HepG2 (cell line): ENCODE results near the gene SLC27A1. TPM values are rescaled to one million over a fixed set of nuclear protein-coding genes. Genes with fewer than 3 reads are reported as not detected.

Experiments
- ATAC-seq: fragments of 200-7000 bp; cut with Tn5 transposase; 3 replicates; pipeline ENCODE4 v1.9.1; 2020; ENCODE audit warnings: mild to moderate bottlenecking, moderate library complexity
- BruUV-seq: library from RNA; stranded (reverse); fragments of 400-500 nt; replicated peaks from 2 replicates; lab custom pipeline; 2021; lab: Mats Ljungman, UMichigan
- CTCF ChIA-PET: fragments of 300-600 bp; formaldehyde crosslinking; extraction: SDS; loops from one replicate; lab custom pipeline; 2021; ENCODE audit warnings: low total read pairs, inconsistent platforms, low intra/inter-chr PET ratio; lab: Yijun Ruan, JAX
- POLR2A ChIA-PET: fragments of 350-600 bp; sonication (Branson Sonifier 250); formaldehyde crosslinking; loops from one replicate; lab custom pipeline; 2020; ENCODE audit warnings: antibody characterized with exemption, inconsistent platforms; lab: Yijun Ruan, JAX
- DNase-seq: peaks from one replicate; pipeline ENCODE4 v3.0.0-alpha.2; 2015; ENCODE audit warnings: low spot score
- FAIRE-seq: peaks from 3 replicates; lab custom pipeline; 2011; peaks lifted over from hg19 to GRCh38; lab: Jason Lieb, UNC
- H2AFZ ChIP-seq: one replicate; pipeline ENCODE4 v1.6.1; 2011; ENCODE audit warnings: low read length, inconsistent platforms
- H3K27ac ChIP-seq: fragments of 300-600 bp; 3 replicates; pipeline ENCODE4 v1.8.0; 2011; ENCODE audit warnings: mixed run types, mild to moderate bottlenecking, mixed read lengths, low read length, inconsistent platforms; ENCODE audit not compliant: insufficient read depth; ENCODE audit errors: extremely low read length
- H3K27me3 ChIP-seq, 2 experiments: fragments of 200-600 bp in 1 of 2; 2 replicates in 1 of 2; 3 replicates in 1 of 2; pipeline versions ENCODE4 v1.6.0 to v1.8.0; 2011; ENCODE audit warnings: low read length in 2 of 2, mild to moderate bottlenecking in 2 of 2, moderate library complexity in 2 of 2, inconsistent platforms in 1 of 2; ENCODE audit not compliant: insufficient read depth in 2 of 2, control insufficient read depth in 1 of 2
- H3K36me3 ChIP-seq, 2 experiments: fragments of 200-600 bp in 1 of 2; replicated peaks in 1 of 2; 2 replicates in 1 of 2; 3 replicates in 1 of 2; pipeline versions ENCODE4 v1.5.1 to v1.8.0; 2011; ENCODE audit warnings: low read length in 2 of 2, inconsistent platforms in 1 of 2; ENCODE audit not compliant: insufficient read depth in 2 of 2, control insufficient read depth in 1 of 2
- H3K4me1 ChIP-seq: 2 replicates; pipeline ENCODE4 v1.5.1; 2012; ENCODE audit warnings: low read length, inconsistent platforms; ENCODE audit not compliant: insufficient read depth
- H3K4me2 ChIP-seq: 2 replicates; pipeline ENCODE4 v1.6.0; 2011; ENCODE audit warnings: low read depth, low read length, inconsistent platforms
- H3K4me3 ChIP-seq, 3 experiments: fragments of 200-600 bp in 1 of 3; sonication (generic), shearing (Covaris generic) in 1 of 3; replicated peaks in 1 of 3; 2 replicates each; pipeline ENCODE4 v1.5.1; 2011 to 2016; ENCODE audit warnings: low read length in 3 of 3, inconsistent platforms in 2 of 3, low read depth in 2 of 3, mild to moderate bottlenecking in 2 of 3, control low read depth in 1 of 3, mixed read lengths in 1 of 3; ENCODE audit not compliant: insufficient read depth in 1 of 3
- H3K79me2 ChIP-seq: one replicate; pipeline ENCODE4 v1.6.1; 2011; ENCODE audit warnings: low read length, inconsistent platforms; ENCODE audit not compliant: insufficient read depth
- H3K9ac ChIP-seq: 2 replicates; pipeline ENCODE4 v1.6.0; 2011; ENCODE audit warnings: mild to moderate bottlenecking, low read depth, low read length, inconsistent platforms; ENCODE audit not compliant: insufficient read depth
- H3K9me3 ChIP-seq: 2 replicates; pipeline ENCODE4 v1.5.1; 2012; ENCODE audit warnings: mild to moderate bottlenecking, low read length
- H4K20me1 ChIP-seq: 2 replicates; pipeline ENCODE4 v1.6.0; 2011; ENCODE audit warnings: inconsistent platforms, mild to moderate bottlenecking, low read length, moderate library complexity; ENCODE audit not compliant: insufficient read depth
- CBX5 ChIP-seq: sonication (generic); formaldehyde crosslinking; IDR thresholded peaks from 2 replicates; pipeline ENCODE4 v1.4.0; 2020; ENCODE audit warnings: missing genetic modification reagents, borderline replicate concordance
- CREB1 ChIP-seq, 2 experiments: fragments of 450-650 bp in 1 of 2; IDR thresholded peaks; 2 replicates each; pipeline ENCODE4 v1.6.1; 2016 to 2017; ENCODE audit warnings: control low read depth in 1 of 2, mild to moderate bottlenecking in 1 of 2, missing compliant biosample characterization in 1 of 2, missing genetic modification characterization in 1 of 2
- ESRRA ChIP-seq: sonication (generic); formaldehyde crosslinking; IDR thresholded peaks from 2 replicates; pipeline ENCODE4 v1.5.1; 2020; ENCODE audit warnings: mild to moderate bottlenecking, low read depth, missing genetic modification reagents
- HHEX ChIP-seq: IDR thresholded peaks from 2 replicates; pipeline ENCODE4 v1.6.1; 2016; ENCODE audit warnings: control low read depth
- NAIF1 ChIP-seq: sonication (generic); formaldehyde crosslinking; IDR thresholded peaks from 2 replicates; pipeline ENCODE4 v1.5.0; 2020; ENCODE audit warnings: mild to moderate bottlenecking, missing genetic modification reagents, borderline replicate concordance
- PRMT3 ChIP-seq: sonication (generic); formaldehyde crosslinking; IDR thresholded peaks from 2 replicates; pipeline ENCODE4 v1.8.1; 2022; ENCODE audit warnings: low read depth, mild to moderate bottlenecking, moderate library complexity, missing genetic modification reagents, borderline replicate concordance
- RCOR2 ChIP-seq: IDR thresholded peaks from 2 replicates; pipeline ENCODE4 v1.6.1; 2016; ENCODE audit warnings: missing biosample characterization, missing genetic modification reagents
- REL ChIP-seq: sonication (generic); formaldehyde crosslinking; conservative IDR thresholded peaks from 2 replicates; pipeline ENCODE4 v1.8.0; 2022; ENCODE audit warnings: mild to moderate bottlenecking, missing genetic modification reagents, moderate library complexity
- SRSF1 ChIP-seq: fragments of 200-400 bp; formaldehyde crosslinking; optimal IDR thresholded peaks from 2 replicates; pipeline ENCODE3; 2017; ENCODE audit warnings: mild to moderate bottlenecking, low read depth, low read length, moderate library complexity
- WIZ ChIP-seq: sonication (generic); formaldehyde crosslinking; IDR thresholded peaks from 2 replicates; pipeline ENCODE4 v1.5.1; 2020; ENCODE audit warnings: mild to moderate bottlenecking, missing genetic modification reagents
- ZBTB1 ChIP-seq: sonication (generic); formaldehyde crosslinking; IDR thresholded peaks from 2 replicates; pipeline ENCODE4 v1.4.0; 2020; ENCODE audit warnings: missing genetic modification reagents, borderline replicate concordance
- ZNF501 ChIP-seq: sonication (generic); formaldehyde crosslinking; IDR thresholded peaks from 2 replicates; pipeline ENCODE4 v1.5.1; 2020; ENCODE audit warnings: mild to moderate bottlenecking, moderate library complexity, missing genetic modification reagents
- ZNF569 ChIP-seq: sonication (generic); formaldehyde crosslinking; IDR thresholded peaks from 2 replicates; pipeline ENCODE4 v1.5.0; 2020; ENCODE audit warnings: mild to moderate bottlenecking, missing genetic modification reagents, moderate library complexity, borderline replicate concordance
- WGBS: methylation state at CpG from one replicate; pipeline ENCODE4 v1.1.6; 2017; ENCODE audit warnings: low lambda C conversion rate; 5-methylcytosine and 5-hydroxymethylcytosine counted together
- in situ Hi-C: cut with HindIII; loops from 2 replicates; pipeline ENCODE4 v1.10.0; 2017; ENCODE audit warnings: low pct_unique_long_range_greater_than_20kb; ENCODE audit not compliant: extremely low pct_ligation_motif_present
- intact Hi-C: fragments of 100-400 bp; cut with micrococcal nuclease; formaldehyde crosslinking; loops from one replicate; pipeline ENCODE4 v1.10.0; 2022; ENCODE audit not compliant: unreplicated experiment
- polyA plus RNA-seq, 8 experiments: library from polyadenylated mRNA; depleted of rRNA in 3 of 8; stranded (reverse) in 7 of 8; unstranded in 1 of 8; fragments of >200 nt; fragmentation: Illumina TruSeq in 4 of 8; extraction: Trizol in 4 of 8; gene quantifications; 2 replicates each; pipeline versions ENCODE4 v1.2.1 to v1.2.3, GENCODE V29; 2011 to 2016; ENCODE audit warnings: low read depth in 4 of 8, missing spikeins in 1 of 8, mixed read lengths in 1 of 8; ENCODE audit not compliant: insufficient read depth in 1 of 8
- total RNA-seq, 5 experiments: library from RNA; depleted of rRNA; stranded (reverse); fragments of >200 nt; fragmentation: Illumina TruSeq; extraction: Trizol; gene quantifications; 2 replicates each; pipeline ENCODE4 v1.2.3, GENCODE V29; 2016; ENCODE audit warnings: low read depth in 1 of 5
- TF ChIP-seq, protein P1 (sequence below): sonication (generic); formaldehyde crosslinking; IDR thresholded peaks from 2 replicates; pipeline ENCODE4 v1.4.0; 2020; ENCODE audit warnings: mild to moderate bottlenecking, missing genetic modification reagents
- TF ChIP-seq, protein P2 (sequence below): IDR thresholded peaks from 2 replicates; pipeline ENCODE4 v1.6.1; 2016; ENCODE audit warnings: low read depth, borderline replicate concordance
- TF ChIP-seq, protein P3 (sequence below): sonication (generic); formaldehyde crosslinking; IDR thresholded peaks from 2 replicates; pipeline ENCODE4 v1.8.1; 2023; ENCODE audit warnings: mild to moderate bottlenecking, missing genetic modification reagents, borderline replicate concordance
- TF ChIP-seq, protein P4 (sequence below): sonication (generic); formaldehyde crosslinking; conservative IDR thresholded peaks from 2 replicates; pipeline ENCODE4 v1.8.0; 2022; ENCODE audit warnings: low read depth, missing genetic modification reagents

Gene SLC27A1
- total and polyA plus RNA-seq, 2 of the 13 experiments (the other 11 are each of a cell fraction or from before 2014, with no cell fraction given): 4.1 to 8.8 TPM

DNA sequence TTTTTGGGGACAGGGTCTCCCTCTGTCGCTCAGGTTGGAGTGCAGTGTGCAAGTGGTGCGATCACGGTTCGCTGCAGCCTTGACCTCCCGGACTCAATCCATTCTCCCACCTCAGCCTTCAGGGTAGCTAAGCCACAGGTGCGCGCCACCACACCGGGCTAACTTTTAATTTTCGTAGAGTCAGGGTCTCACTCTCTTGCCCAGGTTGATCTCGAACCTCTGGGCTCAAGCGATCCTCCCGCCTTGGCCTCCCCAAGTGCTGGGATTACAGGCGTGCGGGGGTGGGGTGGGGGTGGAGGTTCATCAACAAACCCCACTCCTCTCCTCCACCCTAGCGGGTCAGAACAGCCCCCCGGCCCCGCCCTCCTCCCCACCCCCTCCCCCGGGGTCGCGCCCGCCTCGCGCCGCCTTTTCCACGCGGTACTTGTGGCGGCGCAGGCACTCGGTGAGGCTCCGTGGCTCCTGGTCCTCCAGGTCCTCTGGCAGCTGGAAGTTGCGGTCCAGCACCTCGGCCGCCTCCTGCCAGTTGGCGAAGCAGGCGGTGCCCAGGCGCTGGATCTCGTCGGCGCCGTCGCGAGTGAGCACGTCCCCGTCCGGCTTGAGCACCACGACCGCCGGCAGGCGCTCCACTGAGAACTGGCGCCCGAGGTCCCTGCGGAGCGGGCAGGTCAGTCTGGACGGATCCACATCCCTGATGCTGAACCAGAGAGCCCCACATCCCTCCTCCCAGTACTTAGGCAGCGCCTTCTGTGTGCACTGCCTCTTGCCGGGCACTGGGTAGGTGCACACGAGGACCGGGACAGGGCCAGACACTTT is 14.8 kb upstream of the SLC27A1 start:
- FAIRE-seq (no peak), ATAC-seq (peak; percentile 27; the same call in 2 of the 3 replicates)
- POLR2A ChIA-PET: no interaction called here

More for the DNA sequence above, 14.8 kb upstream of the SLC27A1 start:
- Histone ChIP-seq H3K9me3 (no peaks in the 10 kb centered on the region), H3K27ac (no peak overlapping the region), H3K4me1 (no peaks in the 10 kb centered on the region), H3K79me2 (no peaks in the 10 kb centered on the region), H3K9ac (no peak overlapping the region), H3K27me3 (peaks cover 4 to 23% of the 10 kb centered on the region in 2 experiments; a peak in 4 of 5 replicates), H2AFZ (no peak overlapping the region), H3K4me3 (no peak overlapping the region), H4K20me1 (no peaks in the 10 kb centered on the region), H3K36me3 (no peaks in the 10 kb centered on the region), H3K4me2 (no peak overlapping the region)
- BruUV-seq: no TSS peak
- CTCF ChIA-PET: no interaction called here
- in situ Hi-C loops: loop anchor here (10.0 kb wide), 1 partner anchor 119 kb away; no protein-coding TSS in a partner anchor
- intact Hi-C loops: no loop called here
- TF ChIP-seq, protein P1, sequence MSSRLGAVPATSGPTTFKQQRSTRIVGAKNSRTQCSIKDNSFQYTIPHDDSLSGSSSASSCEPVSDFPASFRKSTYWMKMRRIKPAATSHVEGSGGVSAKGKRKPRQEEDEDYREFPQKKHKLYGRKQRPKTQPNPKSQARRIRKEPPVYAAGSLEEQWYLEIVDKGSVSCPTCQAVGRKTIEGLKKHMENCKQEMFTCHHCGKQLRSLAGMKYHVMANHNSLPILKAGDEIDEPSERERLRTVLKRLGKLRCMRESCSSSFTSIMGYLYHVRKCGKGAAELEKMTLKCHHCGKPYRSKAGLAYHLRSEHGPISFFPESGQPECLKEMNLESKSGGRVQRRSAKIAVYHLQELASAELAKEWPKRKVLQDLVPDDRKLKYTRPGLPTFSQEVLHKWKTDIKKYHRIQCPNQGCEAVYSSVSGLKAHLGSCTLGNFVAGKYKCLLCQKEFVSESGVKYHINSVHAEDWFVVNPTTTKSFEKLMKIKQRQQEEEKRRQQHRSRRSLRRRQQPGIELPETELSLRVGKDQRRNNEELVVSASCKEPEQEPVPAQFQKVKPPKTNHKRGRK (CRISPR knock-in tag): no peak
- TF ChIP-seq HHEX (CRISPR knock-in tag) (no peak), ZNF569 (CRISPR knock-in tag) (no peak), ZNF501 (no peak), SRSF1 (no peak), CBX5 (CRISPR knock-in tag) (no peak), NAIF1 (no peak), WIZ (CRISPR knock-in tag) (no peak), ESRRA (CRISPR knock-in tag) (no peak), ZBTB1 (CRISPR knock-in tag) (no peak), CREB1 (IDR thresholded peaks at IDR 0.05) (no peak), CREB1 (CRISPR knock-in tag; IDR thresholded peaks at IDR 0.05) (no peak), PRMT3 (CRISPR knock-in tag) (no peak), REL (no peak), RCOR2 (CRISPR knock-in tag) (no peak)
- TF ChIP-seq, protein P2, sequence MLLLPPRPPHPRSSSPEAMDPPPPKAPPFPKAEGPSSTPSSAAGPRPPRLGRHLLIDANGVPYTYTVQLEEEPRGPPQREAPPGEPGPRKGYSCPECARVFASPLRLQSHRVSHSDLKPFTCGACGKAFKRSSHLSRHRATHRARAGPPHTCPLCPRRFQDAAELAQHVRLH (CRISPR knock-in tag): no peak
- TF ChIP-seq, protein P3, sequence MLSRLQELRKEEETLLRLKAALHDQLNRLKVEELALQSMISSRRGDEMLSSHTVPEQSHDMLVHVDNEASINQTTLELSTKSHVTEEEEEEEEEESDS: no peak
- TF ChIP-seq, protein P4, sequence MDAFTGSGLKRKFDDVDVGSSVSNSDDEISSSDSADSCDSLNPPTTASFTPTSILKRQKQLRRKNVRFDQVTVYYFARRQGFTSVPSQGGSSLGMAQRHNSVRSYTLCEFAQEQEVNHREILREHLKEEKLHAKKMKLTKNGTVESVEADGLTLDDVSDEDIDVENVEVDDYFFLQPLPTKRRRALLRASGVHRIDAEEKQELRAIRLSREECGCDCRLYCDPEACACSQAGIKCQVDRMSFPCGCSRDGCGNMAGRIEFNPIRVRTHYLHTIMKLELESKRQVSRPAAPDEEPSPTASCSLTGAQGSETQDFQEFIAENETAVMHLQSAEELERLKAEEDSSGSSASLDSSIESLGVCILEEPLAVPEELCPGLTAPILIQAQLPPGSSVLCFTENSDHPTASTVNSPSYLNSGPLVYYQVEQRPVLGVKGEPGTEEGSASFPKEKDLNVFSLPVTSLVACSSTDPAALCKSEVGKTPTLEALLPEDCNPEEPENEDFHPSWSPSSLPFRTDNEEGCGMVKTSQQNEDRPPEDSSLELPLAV: no peak
- WGBS: 25% methylated on average over 8 of the region's 58 CpGs
- DNase-seq: no peak
